Measurements from ENCODE around the gene FARS2.
"Not testable (repeated sequence)": the region's sequence is repeated elsewhere in the genome, so short reads cannot be mapped to it uniquely, and the experiment has no call there.

The FARS2 gene

DNA sequence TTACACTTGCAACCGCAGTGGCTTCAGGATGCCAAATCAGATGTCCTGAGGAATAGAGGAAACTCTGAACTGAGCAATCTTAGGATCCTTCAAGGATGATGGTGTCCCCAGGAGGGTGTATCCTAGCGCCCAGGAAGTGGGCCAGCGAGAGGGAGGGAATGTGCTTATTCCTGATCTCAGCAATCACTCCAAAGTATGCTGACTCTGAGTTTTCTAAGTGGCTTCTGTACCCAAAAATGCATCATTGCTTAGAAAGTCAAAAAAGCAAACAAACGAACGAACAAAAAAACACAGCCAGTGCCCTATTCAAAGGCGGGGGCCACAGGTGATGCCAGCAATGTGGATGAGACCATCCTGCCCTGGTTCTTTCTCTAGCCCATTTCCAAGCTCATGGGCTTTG lies 514.8 kb downstream of the FARS2 start:
- DNase-seq, result no peak

DNA sequence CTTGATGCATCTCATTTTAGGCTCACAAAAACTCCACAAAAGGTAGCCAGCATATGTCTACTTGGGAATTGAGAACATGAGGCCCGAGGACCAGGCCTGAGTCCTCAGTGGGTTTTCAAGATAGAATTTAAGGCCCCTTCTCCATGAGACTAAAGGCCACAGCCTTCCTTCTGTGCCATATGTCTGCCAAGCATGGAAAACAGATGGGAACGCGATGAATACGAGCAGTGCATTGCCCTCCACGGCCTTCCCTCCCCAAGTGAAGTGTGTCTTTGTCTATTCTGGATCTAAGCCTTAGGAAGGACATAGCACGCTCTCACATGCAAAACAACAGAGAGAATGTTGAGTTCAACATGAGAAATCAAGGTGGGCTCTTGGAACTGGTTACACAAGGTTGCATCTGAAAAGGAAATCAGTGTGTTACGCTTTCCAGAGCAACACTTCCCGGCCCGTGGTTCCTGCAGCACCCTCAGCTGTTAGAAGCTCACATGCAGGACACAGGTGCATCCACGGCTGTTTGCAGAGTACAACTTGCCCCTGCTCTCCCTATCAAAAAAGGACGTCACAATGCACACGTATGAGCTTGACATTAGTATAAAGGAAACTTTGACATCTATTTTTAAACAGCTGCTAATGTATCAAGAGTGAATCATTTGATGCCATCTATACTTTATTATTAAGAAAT lies 515.5 kb downstream of the FARS2 start:
- DNase-seq, result no peak

DNA sequence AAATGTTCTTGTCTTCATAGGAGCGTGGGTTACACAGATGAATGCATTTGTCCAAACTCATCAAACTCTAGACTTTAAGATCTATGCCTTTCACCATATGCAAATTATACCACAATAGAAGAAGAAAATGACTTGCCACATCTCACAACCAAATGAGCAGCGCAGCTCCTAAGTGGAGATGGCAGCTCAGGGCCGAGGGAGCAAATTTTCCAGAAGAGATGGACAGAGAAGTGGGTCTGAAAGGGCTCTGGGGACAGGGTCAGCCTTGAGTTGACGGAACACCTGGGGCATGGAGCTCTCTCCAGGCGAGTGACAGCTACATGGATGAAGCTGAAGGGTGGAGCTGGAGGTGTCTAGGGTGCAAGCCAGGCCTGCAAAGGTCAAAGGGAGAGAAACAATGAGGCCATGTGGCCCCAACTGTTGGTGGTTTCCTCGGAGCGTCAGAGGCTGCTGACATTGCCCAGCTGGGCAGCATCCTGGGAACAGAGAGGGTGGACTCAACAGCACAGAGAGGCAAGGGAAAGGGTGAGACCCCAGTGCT lies 517.1 kb downstream of the FARS2 start:
- no peak for DNase-seq

DNA sequence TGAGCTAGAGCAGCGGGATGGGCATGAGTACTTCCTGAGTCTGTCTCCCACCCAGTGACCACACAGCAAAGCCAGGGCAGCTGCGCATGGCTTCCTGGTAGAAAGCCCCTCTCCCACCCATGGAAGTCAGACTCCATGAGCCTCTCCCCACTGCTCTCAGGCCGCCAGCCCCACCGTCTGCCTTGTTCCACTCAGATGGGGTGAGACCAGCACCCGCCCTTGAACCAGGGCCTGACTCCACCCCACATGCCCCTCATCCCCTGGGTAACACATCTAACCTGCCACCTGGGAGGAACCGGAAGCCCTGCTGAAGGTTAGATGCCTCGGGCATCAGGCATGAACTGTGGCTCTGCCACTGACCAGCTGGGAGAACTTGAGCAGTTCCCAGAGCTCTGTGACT lies 517.6 kb downstream of the FARS2 start:
- DNase-seq, result no peak

DNA sequence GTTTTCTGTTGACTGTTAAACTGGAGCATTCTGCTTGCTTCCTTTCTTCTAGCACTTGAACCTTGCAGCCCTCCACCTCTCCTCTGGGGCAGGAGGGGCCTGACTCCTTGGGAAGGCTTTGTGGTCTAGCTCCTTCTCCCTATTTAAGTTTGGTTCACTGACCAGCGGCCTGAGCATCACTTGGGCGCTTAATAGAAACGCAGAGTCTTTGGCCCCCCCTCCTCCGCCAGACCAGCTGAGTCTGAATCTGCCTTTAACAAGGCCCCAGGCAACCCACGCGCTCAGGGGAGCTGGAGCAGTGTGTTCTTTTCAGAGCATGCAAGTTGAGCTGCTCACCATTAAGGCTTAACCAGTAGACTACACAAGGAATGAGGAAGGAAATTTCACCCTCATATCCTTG lies 519.7 kb downstream of the FARS2 start:
- DNase-seq, result no peak

DNA sequence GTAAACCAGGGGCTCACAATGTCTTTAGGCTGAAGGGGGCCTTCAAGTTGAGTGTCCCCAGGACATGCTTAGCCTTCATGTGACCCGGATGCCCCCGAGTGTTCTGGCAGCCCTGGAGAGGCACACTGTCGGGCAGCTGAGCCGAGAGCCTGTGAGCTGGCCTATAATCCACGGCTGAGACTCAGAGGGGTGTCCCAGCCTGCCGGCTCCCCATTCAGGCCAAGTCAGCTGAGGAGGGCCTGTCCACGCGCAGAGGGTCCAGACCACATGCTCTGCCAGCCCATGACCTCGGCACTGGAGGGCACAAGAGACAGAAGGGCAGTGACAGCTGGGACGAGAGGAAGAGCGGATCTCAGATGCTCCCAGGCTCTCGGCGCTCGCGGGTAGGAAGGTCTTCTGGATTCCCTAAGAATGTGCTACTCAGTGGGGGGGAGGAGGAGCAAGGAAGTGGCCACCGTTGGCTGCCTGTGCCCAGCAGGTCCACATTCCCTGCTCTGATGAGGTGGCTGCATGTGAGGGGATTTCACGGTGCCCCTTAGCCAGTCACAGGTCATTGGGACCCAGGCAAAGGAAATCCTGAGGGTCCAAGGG lies 520.7 kb downstream of the FARS2 start:
- DNase-seq, result no peak

DNA sequence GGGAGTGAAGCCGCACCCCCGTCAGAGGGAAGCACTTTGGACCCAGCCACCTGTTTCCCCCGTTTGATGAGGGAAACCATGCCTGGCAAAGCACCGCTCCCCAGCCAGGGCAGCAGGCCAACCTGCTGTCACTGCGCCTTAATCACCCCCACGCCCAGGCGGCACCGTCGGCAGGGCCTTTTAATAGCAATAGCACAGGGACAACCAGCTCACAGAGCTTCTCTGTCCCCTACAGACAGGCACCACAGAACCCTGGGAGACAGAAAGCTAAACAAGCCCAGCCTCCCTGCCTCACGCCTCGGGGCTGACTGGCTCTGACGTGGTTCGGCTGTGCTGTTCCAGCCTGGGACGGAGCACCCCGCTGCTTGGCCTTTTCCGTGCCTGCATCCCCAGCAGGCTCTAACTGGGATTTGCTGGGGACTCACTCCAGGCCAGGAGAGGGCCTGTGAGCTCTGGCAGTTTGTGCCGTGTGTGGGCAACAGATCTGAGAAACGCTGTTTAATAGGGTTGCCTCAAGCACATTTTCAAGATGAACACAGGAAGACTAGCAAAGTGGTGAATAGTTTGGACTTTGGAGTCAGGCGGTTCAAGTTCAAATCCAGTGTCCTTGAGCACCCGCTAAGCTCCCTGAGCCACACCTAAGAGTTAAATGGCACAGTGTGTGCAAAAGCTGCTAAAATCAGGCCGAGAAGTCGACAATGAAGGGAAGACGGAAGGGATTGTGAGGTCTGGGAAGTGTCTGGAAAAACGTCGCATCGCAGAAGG lies 521.7 kb downstream of the FARS2 start:
- no peak for DNase-seq

DNA sequence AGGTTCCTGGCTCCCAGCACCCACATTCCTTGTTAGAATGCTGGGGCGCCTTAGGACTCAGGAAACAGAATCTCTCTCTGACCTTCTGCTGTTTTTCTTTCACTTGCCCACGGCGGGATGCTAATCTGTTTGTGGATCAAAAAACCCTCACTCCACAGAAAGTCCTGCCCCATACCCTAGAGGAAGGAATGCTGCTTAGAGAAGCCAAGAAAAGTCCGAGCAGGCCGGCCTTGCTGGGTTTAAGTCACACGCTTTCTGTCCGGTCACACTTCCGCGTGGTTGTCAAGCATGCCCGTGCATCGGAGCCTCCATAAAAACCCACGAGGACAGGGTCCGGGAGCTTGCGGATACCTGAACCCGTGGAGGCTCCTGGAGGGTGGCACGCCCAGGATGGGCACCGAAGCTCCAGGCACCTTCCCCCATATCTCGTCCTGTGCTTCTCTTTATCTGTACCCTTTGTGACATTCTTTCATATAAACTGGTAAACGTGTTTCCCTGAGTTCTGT lies 522.3 kb downstream of the FARS2 start:
- DNase-seq, result no peak

DNA sequence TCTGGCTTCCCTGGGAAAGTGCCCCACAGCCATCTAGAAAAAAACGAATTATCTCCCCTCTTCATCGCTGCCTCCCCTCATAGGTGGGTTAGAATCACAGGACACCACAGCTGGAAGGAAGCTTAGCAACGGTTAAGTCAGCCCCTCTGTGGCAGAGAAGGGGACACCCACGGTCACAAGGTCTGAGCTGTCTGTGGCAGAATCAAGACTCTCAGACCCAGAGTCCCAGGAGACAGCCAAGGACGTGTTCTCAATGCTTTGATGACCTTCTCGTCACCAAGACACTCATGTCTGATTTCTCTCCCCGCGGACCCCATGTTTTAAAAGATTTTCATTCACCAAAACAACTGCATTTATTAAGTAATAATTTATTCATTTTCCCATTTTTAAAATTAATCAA lies 523.9 kb downstream of the FARS2 start:
- no peak for DNase-seq

DNA sequence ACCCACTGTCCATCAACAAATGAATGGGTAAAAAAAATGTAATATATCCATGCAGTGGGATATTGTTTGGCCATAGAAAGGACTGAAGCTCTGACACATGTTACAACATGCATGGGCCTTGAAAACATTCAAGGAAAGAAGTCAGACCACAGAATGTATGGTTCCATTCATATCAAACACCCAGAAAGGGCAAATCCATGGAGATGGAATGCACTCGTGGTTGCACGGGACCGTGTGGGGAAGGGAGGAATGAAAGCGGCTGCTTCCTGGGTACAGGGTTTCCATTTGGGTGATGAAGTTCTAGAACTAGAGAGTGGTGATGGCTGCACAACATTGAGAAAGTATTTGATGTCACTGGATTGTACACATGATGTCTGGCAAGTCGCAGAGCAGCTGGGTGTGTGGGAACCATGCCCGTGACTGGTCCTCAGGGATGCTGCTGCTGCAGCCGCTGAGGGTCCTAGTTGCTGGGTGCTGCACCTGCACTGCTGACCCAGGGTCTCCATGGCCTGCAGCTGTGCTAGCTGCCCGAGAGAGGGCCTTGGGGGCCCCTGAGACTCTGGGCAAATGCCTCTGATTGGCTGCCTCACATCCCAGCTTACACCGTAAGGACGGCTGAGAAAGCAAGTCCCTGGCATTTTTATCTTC lies 525.1 kb downstream of the FARS2 start:
- DNase-seq, result no peak

DNA sequence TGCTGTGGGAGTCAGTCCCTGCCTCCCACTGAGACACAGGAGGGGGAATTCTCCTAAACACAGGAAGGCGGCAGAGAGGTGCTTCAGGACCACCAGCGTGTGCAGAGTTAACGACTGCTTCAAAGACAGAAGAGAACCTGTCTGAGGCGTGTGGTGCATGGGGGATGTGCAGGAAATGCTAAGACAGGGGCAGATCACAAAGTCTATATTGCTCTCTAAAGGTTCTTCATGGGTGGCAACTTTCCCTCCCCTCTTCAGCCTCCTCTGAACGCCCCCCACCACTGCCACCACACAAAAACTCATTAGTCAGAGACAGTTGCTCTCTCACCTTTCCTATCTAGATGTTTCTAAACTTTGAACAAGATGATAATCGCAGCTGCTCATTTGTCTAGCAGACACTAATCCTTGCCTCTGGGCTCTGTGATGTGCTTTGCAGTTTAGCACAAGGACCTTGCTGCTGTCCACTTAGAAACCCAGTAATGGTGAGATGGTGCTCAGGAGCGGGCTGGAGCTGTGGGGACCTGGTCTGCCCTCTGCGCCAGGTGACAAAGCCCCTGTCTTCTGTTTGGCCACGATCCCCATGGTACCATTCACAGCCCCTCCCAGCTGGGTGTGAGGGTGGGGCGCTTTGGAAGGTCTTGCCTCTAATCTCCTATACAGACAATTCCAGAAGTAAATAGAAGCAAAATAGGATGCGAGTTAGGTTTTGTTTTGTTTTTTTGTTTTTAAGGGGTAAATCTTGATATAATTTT lies 525.8 kb downstream of the FARS2 start:
- DNase-seq, result no peak

DNA sequence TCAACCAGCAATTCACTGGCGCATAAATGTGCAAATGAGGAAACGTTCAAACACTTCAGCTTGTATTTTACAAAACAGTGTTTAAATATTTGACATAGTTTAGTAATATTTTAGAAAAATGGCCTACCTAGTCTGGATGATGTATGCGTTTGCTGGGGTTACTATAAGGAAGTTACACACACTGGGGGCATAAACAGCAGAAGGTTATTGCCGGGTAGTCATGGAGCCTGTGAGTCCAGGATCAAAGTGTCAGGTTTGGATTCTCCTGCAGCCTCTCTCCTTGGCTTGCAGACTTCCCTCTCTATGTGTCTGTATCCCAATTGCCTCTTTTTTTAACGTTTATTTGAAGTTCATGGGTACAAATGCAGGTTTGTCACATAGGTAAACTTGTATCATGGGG lies 528.1 kb downstream of the FARS2 start:
- not testable (repeated sequence) for DNase-seq

DNA sequence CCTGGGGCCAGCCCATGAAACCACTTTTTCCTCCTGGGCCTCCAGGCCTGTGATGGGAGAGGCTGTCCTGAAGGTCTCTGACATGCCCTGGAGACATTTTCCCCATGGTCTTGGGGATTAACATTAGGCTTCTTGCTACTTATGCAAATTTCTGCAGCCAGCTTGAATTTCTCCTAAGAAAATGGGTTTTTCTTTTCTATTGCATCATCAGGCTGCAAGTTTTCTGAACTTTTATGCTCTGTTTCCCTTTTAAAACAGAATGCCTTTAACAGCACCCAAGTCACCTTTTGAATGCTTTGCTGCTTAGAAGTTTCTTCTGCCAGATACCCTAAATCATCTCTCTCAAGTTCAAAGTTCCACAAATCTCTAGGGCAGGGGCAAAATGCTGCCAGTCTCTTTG lies 535.2 kb downstream of the FARS2 start:
- DNase-seq, result not testable (repeated sequence)

DNA sequence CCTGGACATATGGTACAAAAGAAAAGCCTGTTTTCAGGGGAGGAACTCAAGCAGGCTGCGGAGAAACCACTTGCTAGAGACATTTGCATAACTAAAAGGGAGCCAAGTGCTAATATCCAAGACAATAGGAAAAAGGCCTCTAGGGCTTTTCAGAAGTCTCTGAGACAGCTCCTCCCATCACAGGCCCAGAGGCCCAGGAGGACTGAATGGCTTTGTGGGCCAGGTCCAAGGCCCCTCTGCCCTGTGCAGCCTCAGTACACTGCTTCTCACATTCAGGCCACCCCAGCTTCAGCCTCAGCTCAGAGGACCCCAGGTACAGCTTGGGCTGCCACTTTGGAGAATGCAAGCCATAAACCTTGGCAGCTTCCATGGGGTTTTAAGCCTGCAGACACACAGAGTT lies 545.1 kb downstream of the FARS2 start:
- DNase-seq, result not testable (repeated sequence)

DNA sequence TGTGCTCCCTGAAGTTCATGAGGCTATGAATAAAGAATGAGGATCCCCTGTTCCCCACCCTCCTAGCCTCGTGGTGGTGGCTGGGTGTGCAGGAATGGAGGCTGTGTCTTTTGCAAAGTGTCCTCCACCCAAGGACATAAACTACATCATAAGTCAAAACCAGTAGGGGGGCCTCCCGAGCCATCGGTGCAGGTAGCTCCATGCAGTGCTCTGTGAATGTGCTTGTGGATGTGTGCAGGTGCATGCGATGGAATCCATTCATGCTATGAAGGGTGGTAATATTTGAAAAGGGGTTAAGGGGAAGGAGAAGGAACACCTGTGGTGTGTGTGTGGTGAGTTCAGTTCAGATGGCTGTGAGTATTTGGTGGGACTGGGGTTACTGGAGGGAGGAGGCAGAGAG lies 548.1 kb downstream of the FARS2 start:
- no peak for DNase-seq

DNA sequence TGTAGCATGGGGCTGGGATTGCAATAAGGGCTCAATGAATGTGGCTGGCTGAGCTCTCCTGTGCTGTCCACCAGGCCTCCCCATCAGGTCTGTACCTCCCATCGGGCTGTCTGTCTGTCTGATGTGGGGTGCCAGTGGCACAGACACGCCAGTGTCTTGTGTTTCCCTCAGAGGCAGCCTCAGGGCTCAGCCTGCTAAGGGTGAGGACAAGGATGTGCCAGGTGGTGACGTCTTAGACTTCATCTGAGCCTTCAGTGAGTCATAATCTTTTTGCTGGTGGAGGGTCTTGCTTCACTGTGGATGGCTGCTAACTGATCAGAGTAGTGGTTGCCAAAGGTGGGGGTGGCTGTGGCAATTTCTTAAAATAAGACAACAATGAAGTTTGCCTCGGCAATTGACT lies 550.7 kb downstream of the FARS2 start:
- no peak for DNase-seq

DNA sequence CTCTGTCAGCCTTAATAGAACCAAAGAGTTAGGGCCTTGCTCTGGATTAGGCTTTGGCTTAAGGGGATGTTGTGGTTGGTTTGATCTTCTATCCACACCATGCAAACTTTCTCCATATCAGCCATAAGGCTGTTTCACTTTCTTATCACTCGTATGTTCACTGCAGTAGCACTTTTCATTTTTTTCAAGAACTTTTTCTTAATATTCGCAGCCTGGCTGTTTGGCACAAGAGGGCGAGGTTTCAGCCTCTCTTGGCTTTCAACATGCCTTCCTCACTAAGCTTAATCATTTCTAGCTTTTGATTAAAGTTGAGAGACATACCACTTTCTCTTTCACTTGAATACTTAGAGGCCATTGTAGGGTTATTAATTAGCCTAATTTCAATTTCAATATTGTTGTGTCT lies 552.3 kb downstream of the FARS2 start:
- DNase-seq, result no peak

DNA sequence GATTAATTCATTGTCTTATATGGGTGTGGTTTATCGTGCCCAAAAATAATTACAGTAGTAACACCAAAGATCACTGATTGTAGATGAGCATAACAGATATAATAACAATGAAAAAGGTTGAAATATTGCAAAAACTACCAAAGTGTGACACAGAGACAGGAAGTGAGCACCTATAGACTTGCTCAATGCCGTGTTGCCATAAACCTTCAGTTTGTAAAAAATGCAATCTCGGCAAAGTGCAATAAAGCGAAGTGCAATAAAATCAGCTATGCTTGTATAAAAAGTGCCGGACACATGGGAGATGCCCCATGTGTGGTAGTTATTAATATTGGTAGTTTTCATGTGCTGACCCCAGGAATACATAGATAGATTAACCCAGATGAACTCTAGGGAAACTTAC lies 552.8 kb downstream of the FARS2 start:
- no peak for DNase-seq

DNA sequence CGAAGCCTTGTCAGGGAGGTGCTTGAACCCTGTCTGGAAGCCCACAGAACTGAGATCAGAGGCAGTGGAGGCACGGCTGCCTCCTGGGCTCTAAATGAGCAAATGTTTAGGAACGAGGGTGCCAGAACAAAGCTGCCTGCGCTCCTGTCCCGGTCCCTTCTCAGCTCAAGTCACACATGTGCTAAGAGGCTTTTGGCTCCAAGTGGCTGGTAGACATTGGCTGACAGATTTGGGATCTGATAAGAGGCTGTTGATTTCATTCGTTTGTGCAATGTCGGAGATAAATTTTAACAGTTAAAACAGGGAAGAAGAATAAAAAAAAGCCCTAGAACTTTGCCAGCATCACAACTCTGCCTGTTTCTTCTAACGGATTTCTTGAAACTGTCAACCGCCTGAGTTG lies 553.6 kb downstream of the FARS2 start:
- no peak for DNase-seq

DNA sequence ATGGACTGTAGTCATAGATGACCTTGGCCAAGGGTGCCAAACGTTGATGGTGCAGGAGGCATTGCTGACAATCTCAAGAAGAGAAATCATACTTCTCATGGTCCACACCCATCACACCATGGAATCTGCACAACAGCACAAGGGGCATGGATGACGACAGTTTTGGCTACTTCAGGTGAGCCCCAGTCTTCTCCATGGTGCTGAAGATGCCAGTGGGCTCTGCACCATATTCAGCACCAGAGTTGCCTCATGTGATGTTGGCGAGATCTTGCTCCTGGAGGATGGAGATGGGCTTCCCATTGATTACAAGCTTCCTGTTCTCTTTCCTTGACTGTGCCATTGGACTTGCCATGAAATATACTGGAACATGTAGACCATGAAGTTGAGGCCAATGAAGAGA lies 556.6 kb downstream of the FARS2 start:
- DNase-seq, result no peak

DNA sequence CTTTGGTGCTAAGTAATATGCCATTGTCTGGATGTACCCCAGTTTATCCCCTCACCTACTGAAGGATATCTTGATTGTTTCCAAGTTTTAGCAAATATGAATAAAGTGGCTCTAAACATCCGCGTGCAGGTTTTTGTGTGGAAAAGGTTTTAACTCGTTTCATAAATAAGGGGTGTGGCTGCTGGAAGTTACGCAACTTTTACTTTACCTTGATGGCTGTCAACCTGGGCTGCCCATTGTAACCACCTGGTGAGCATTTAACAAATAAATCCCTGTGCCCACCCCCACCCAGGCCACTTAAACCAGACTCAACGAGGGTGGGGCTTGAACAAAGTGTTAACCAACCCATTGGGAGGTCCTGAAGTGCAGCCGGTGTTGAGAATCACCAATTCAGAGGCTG lies 557.6 kb downstream of the FARS2 start:
- no peak for DNase-seq

Data from activated T-cell treated with anti-CD3 and anti-CD28 coated beads for 4 hours (primary cell).